Measurements from ENCODE around the gene LIME1.

DNA sequence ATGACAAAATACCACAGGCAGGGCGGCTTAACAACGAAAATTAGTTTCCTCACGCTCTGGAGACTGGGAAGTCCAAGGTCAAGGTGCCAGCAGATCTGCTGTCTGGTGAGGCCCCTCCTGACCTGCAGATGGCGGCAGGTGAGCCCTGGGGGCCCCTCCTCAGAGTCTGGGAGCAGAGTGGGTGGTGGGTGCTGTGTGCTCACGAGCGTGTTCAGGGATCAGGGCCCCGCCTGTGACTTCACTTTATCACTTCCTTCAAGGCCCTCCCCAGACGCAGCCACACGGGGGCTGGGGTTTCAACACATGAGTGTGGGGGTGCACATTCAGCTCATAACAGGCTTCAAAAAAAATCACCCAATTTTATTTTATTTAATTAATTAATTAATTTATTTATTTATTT lies 42.4 kb downstream of the LIME1 start:
- TF ChIP-seq, protein P1, sequence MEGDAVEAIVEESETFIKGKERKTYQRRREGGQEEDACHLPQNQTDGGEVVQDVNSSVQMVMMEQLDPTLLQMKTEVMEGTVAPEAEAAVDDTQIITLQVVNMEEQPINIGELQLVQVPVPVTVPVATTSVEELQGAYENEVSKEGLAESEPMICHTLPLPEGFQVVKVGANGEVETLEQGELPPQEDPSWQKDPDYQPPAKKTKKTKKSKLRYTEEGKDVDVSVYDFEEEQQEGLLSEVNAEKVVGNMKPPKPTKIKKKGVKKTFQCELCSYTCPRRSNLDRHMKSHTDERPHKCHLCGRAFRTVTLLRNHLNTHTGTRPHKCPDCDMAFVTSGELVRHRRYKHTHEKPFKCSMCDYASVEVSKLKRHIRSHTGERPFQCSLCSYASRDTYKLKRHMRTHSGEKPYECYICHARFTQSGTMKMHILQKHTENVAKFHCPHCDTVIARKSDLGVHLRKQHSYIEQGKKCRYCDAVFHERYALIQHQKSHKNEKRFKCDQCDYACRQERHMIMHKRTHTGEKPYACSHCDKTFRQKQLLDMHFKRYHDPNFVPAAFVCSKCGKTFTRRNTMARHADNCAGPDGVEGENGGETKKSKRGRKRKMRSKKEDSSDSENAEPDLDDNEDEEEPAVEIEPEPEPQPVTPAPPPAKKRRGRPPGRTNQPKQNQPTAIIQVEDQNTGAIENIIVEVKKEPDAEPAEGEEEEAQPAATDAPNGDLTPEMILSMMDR (conservative IDR thresholded peaks at IDR 0.05) = no peak; the same call in 1 of the 2 replicates
- no peak for TF ChIP-seq ZFX (IDR thresholded peaks at IDR 0.05)

Measured in C4-2B (cell line).